Frontal cortex (tissue), 4 donors: ENCODE measurements around the gene CFAP46. TPM values are rescaled to one million over a fixed set of nuclear protein-coding genes. Genes with fewer than 3 reads are reported as not detected.

ENCODE experiments used
- DNase-seq, 2 donors: peaks; one replicate each; pipeline ENCODE4 v3.0.0; 2012; ENCODE audit warnings: low spot score in 2 of 2
- FAIRE-seq: peaks from 2 replicates; lab custom pipeline; 2012; peaks lifted over from hg19 to GRCh38; lab: Jason Lieb, UNC
- total RNA-seq: library from RNA; depleted of rRNA; stranded (reverse); fragments of >200 nt; gene quantifications from one replicate; pipeline ENCODE4 v1.2.3, GENCODE V29; 2014
- donor health status: control.
- donor health status: control.
- donor health status: control.

The CFAP46 gene
- total RNA-seq, 1 donor from 2014 or later, result 2.0 TPM

- FAIRE-seq (no peak), DNase-seq (no peak)
These were observed 152.7 kb downstream of the CFAP46 start for GRCh38 chr10:132789659-132790148.

DNA sequence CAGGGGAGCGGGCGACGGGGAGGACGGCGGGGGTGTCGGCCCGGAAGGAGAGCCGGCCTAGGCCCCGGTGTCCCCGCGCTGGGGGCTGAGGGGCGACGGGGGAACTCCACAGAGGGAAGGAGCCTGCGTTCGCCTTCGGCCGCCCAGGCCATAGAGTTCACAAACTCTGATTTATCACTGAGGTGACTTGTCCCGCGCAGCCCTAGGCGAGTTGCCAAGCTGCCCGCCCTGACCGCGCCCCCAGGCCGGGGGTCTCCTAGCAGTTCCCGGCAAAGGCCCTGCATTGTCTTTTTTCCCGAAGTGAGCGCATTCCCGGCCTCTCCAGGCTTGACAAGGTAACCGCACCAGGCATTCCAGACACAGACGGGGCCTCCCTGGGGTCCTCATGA, 153.5 kb downstream of the CFAP46 start:
- DNase-seq (no peak), FAIRE-seq (no peak)

- FAIRE-seq, result no peak
These were observed 154.1 kb downstream of the CFAP46 start for GRCh38 chr10:132788180-132788830.

GRCh38 chr10:132787495-132788179, 154.7 kb downstream of the CFAP46 start:
- FAIRE-seq, result no peak
- peak in 1 of 2 donors; percentile 69 for DNase-seq

More at GRCh38 chr10:132788180-132788830, 154.1 kb downstream of the CFAP46 start:
- peak; percentile 73 to 84 for DNase-seq

DNA sequence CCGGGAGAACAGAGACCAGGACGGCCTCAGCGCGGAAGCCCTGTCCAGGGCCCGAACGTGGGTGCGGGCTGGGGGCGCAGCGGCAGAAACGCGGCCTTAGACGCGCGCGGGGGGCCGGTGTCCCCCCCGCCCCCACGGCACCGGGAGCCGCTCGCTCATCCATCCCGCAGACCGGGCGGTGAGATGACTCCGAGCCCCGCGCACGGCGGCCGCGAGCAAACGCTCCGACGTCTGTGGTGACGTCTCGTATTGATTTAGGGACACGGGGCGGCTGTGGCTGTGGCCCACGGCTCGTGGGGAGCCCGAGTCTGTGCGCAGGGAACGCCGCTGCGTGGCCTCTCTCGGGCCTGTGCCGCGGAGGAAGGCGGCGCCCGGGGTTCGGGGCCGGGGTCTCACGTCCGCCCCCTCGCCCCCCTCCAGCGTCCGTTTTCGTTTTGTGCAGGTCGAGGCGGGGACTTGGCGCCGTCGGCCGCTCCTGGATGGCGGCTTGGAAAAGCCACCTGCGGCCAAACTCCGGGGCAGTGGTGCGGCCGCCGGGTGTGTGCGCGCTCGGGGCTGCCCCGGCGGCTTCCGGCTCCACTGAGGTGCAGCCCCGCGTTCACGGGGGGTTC, 155.4 kb downstream of the CFAP46 start:
- DNase-seq (peak in 1 of 2 donors; percentile 65), FAIRE-seq (no peak)

GRCh38 chr10:132786476-132786883, 155.9 kb downstream of the CFAP46 start:
- FAIRE-seq (no peak), DNase-seq (no peak)

- no peak for FAIRE-seq
- DNase-seq, result peak; percentile 76 to 94
These were observed 156.5 kb downstream of the CFAP46 start, which contains the start of gene NKX6-2 for GRCh38 chr10:132785723-132786475. TSS of gene NKX6-2 (minus strand) at chr10:132786147. CDS start at chr10:132785948, 199 bp downstream.

DNA sequence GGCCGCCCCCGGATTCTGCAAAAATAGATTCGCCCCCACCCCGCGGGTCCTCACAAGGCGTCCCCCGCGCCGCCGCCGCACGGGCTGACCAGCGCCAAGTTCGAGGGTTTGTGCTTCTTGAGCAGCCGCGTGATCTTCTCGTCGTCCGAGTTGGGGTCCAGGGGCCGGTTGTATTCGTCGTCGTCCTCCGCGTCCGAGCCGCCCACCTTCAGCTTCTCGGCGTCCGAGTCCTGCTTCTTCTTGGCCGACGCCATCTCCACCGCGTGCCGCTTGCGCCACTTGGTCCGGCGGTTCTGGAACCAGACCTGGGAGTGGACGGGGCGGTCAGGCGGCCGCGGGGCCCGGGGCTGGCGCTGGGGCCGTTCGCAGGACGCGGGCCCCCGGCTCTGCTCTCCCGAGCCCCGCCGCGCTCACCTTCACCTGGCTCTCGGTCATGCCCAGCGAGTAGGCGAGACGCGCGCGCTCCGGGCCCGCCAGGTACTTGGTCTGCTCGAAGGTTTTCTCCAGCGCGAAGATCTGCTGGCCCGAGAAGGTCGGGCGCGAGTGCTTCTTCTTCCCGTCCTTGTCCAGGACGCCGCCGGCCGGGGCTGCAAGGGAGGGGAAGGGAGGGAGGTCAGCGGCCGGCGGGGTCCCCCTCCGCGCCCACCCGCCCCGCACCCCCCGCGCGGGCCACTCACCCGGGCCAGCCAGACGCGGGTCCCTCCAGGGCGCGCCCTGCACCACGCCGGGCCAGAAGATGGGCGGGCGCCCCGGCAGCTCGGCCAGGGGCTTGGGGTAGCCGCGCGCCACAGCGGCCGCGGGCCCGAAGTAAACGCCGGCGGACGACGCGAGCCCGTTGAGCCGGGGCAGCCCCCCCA, 157.3 kb downstream of the CFAP46 start:
- DNase-seq, result peak in 1 of 2 donors; percentile 64
- no peak for FAIRE-seq

- no peak for FAIRE-seq
These were observed 158.2 kb downstream of the CFAP46 start for GRCh38 chr10:132783940-132784865.

GRCh38 chr10:132783165-132783939, 159.0 kb downstream of the CFAP46 start:
- no peak for DNase-seq
- FAIRE-seq, result no peak

More at GRCh38 chr10:132783940-132784865, 158.2 kb downstream of the CFAP46 start:
- DNase-seq, result no peak

DNA sequence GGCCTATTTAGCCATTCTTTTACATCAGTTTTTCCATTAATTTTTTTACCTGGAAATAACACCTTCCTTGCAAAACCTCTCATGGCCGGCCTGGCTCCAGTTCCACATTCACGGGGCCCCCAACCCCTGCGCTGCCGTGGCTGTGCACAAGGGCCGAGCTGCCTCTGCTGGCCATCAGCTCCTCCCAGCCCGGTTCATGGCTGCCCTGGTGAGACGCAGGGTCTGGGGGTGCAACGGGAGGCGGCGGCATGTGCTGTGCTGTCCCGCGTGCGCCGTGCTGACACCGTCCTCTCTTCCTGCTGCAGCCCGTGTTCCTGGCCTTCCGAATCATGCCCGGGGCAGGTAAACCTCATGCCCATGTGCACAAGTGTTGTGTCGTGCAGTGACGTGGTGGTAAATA, 160.8 kb downstream of the CFAP46 start:
- FAIRE-seq (no peak), DNase-seq (no peak)

DNA sequence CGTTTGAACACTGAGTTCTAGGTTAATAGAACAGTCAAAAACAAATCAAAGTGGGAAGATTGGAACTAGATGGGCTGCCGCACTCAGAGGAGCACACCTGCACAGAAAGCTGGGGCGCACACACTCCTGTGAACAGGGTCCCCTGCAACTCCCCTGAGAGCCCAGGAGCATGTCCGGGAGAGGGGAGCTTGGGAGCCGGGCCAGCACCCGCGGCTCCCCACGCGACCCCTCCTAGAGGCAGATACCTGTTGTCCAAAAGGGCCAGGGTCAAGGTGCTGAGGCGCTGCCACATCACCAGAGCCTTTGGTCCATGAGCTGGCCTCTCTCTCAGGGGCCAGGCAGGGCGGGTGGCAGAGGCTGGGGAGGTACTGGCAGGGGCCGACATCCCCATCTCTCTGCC, 162.0 kb downstream of the CFAP46 start:
- DNase-seq (no peak), FAIRE-seq (no peak)

DNA sequence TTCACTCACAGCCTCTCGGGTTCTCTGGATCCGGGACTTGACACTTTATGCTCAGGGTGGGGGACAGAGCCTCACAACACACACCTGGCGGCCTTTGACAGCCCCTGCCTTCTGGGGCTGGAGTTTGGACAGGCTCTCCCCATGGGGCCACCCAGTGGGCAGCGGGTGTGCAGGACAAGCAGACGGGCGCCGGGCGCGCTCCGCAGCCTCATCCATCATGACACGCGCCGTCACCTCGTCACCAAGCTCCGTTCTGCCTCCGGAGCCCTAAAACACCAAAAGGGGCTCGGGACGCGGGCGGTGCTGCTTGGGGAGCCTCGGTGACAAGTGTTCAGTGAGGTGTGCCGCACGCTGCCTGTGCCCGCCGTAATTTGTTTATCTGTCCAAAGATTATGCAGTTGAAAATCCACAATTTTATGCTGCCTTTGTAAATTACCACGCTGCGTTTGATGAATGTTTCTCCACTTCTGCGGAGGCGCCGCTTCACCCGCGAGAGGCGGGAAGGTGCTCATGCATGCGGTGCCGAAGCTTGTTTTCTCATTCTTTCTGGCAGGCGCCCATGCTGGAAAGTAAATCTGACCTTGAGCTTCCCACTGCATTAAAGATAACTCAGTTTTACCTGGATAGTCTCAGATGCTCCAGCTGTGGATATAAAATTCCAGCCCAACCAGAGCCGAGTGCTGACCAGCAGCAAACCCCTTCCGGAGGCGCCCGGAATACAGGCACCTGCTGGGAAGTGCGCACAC, 162.6 kb downstream of the CFAP46 start:
- DNase-seq, result no peak

DNA sequence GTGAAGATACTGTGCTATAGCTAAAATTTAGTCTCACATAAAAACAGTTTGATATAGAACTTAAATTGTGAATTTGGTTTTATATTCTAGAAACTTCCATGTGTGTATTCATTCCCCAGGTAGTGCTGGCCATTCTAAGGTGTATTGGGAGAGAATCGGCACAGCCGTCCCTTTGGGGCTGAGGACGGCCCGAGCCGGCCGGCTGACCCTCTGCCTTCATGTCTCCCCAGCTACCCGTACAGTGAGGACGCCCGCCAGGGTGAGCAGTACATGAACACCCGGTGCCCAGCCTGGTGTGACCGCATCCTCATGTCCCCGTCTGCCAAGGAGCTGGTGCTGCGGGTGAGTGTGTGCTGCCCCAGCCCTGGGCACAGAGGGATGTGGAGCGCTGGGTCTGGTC, 164.9 kb downstream of the CFAP46 start:
- FAIRE-seq, result no peak
- DNase-seq, result no peak

More for the DNA sequence above, 162.6 kb downstream of the CFAP46 start:
- FAIRE-seq, result no peak

- FAIRE-seq (no peak), DNase-seq (no peak)
These were observed 165.5 kb downstream of the CFAP46 start for GRCh38 chr10:132776821-132777220.

DNA sequence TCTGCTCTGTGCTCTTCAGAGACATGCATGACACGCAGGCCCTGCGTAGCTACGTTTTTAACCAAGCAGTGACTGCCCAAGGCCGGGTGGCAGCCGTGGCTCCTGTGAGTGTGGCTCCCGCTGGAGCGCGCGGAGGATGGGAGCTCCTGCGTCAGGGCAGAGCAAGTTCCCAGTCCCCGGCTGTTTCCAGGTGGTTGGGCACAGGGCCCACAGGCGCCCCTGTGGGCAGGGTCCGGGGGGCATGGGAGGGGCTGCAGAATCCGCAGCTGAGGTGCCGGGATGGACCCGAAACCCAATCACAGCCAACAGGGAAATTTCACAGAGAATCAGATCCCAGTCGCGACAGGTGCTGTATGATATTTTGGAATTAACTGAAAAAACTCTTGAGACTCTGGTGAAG, 166.2 kb downstream of the CFAP46 start:
- DNase-seq, result no peak
- FAIRE-seq, result no peak
